Measurements from ENCODE around the gene NFIB. TPM values are rescaled to one million over a fixed set of nuclear protein-coding genes. Genes with fewer than 3 reads are reported as not detected.

The NFIB gene
- total RNA-seq, 1 experiment from 2014 or later: 11.3 TPM

DNA sequence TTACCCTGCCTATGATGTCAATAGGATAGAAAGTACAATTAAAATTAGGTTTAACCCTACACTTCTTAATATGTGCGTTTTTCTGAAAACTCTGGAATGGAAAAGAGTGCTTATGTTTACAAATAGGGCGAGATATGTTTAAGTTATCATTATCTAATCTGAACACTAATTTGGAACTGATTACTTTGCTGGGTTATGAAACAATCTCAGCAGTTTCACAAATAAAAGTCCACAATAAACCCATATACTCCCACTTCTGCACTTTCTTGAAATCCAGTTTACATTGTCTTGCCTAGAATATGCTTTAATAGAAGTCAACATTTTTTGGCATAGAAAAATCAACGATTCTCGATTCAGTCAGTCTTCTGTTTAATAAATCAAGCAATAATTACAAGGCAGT, 236.3 kb downstream of the NFIB start:
- DNase-seq (ENCODE audit: low spot score): no peak

DNA sequence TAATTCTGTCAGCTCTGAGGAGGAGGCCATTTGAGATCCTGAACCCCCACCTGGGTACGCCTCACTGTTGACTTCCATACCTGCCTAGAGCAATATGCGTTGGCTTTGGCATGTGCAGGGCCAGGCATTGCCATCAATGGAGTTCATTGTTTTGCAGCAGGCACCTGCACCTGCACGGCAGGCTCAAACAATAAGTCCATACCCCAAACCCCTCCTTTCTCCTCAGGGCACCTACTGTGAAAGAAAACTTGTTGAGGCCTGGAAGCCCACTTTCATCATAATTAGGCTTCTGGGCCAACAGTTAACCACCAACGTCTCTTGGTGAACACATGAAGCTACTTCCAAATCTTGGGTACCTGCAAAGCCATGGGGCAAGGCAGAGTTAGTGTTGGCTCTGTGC, 238.7 kb downstream of the NFIB start:
- DNase-seq (ENCODE audit: low spot score): no peak

DNA sequence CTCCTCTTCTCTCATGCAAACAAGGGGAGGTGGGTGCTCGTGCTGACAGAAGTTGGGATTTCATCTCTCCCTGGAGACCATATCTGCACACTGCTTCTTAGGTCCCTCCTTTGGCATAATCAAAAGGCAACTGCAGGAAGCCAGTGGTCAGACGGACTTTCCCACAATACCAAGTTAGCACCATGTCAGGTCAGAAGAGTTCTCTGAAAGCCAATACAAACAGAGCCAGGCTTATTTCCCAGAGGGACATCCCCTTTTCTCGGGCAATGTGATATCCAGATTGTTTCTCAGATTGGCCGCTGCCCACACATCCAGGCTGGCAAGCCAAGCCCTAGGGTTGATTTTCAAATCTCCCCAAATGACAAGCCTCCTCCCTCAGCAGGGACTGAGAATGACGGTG, 241.1 kb downstream of the NFIB start:
- DNase-seq (ENCODE audit: low spot score): no peak

DNA sequence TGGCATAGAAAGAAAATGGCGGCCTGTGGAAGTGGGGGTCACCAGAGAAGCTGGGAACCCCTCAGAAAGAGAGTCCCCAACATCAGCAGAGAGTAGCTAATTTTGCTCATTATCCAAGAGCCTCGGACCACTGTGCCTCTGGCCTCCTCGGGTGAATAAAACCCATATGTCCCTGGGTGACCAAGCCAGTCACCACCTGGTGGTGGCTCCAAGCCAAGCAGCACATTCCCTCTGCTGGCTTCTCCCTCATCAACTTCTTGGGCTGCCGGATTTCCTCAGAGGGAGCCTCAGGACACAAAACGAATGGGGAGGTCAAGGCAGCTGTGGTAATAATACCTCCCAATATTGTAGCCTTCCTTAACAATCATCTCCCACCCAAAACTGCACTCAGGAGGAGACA, 242.5 kb downstream of the NFIB start:
- no peak for DNase-seq (ENCODE audit: low spot score)

DNA sequence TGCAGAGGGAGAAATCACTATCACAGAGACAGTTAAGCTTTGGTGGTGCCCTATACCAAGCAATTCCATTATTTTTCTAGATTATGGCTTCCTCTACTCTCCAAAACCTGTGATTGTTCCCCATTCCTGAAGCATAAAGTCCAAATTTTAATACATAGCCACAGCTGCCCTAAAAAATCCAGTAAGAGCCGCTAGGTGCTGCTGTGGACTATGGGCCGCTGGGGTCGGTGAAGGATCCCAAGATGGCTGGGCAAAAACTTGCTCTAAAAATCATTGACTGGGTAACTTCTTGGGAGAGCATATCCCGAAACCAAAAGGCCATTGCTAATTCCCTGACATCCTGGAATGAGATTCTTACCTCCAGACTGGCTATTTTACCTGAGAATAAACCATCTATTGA, 245.3 kb downstream of the NFIB start:
- no peak for DNase-seq (ENCODE audit: low spot score)

DNA sequence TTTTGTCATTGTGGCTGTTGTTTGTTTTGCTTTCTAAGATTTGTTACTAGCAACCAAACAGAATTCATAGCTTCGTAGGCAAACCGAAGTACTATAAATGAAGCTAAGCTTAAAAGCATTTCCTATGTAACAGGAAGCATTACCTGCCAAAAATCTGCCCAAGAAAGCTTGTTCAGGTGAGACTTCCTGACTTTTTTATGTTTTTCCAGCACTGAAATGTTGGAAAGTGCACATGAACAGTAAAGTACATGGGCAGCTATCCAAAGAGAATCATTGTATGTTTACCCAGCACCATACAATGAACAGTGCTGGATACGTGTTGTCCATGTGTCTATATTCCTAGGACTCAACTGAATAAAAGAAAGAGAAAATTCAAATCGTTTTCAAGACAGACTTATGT, 247.1 kb downstream of the NFIB start:
- no peak for DNase-seq (ENCODE audit: low spot score)

DNA sequence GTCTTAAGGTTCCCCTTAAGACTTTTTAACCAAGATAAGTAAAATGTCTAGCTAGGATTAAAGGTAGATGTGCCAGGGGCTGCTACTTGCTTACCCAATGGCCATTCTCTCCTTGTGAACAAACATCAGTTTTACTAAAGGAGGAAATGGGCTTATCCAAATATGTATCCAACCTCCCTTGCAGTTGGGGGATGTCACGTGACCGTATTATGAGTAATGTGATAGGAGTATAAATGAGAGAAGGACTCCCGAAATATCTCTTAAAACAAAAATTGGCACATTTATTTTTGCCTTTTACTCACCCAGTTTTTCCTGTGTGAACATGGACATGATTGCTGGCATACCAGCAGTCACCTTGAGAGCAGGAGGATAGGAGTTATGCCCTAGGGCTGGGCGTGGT, 247.9 kb downstream of the NFIB start:
- no peak for DNase-seq (ENCODE audit: low spot score)

DNA sequence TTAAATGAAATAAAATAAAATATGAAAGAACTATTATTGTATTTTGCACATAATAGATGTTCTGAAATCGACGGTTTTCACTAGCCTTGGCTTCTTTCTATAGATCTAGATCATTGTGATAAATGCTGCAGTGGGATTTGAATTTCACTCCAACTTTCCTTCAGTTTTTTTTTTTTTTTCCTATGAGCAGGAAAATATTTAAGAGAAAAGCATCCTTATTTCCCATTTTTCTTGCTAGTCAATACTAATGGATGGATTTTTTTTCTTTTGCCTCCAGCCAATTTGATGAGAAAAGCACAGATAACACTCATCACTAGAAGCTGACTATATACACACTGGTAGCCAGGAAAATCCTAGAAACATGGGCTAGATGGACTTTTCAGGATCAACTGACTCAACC, 249.0 kb downstream of the NFIB start:
- DNase-seq (ENCODE audit: low spot score): no peak

DNA sequence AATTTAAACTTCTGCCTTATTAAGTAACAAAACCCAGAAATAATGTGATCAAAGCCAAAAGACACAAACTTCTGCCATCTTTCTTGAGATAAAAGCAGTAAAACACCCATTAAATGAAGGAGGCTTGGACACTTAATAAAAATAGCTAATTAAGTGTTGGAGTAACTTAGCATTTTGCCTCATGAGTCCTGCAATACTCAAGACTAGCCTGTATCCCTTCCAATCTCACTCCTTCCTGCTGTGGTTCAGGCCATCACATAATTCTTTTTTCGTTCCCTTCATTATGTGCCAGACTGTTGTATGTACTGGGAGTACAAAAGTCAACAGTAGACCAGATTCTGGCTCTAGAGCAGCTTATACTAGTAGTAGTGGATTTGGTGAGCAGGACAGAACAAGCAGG, 250.2 kb downstream of the NFIB start:
- DNase-seq (ENCODE audit: low spot score): no peak

DNA sequence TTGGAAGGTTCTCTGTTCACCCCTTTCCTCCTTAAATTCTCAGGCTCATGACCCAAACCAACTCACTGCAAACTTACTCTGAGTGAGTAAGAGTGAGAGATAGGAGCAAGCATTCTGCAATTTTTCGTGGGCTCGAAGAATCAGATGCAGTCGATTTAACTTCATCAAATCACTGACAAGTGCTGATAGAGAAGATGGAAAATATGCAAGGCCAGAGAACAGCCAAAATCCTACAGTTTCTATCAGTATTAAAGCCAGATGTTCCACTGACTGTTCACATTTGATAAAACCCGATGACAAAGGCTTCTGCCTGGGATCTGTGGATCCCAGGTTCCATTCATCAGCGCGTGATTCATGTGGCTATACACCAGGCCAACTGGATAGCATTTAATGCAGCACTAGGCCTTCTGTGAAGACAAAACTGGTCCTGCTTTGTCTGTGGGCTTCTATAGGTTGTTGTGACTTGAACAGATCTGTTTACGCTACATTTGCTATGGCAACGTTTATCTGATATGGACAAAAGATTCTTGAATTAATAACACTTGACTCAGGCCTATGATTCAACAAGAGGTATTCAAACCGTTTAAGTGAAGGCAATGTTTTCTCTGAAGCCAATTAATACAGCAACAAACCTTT, 251.2 kb downstream of the NFIB start:
- DNase-seq (ENCODE audit: low spot score): no peak

DNA sequence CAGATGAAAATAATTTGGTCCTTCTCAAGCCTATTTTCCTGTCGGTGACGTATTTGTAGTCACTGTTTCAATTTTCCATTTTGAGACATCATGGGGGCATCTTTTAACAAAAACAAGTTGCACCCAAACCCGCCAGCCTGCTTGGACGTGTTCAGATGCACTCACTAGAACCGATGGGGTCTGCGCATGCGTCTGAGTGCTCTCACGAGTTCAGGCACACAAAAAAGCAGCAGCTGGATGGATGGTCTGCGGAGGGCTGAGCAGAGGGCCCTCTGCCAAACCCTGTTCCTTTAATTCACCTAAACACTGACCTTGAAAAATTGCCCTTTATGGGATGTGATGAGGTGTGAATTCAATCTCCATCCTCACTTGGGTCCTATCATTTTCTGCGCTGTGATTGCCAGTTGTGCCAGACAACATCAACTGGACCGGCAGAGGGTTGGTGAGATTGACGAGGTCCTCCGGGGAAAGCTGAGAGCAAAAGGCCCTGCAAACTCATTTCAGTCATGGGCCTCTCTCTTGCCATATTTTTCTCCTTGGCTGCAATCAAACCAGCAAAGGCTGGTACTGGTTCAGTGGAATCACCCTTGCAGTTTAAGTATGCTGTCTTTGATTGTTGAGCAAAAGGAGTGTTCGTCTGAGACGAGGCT, 251.9 kb downstream of the NFIB start:
- no peak for DNase-seq (ENCODE audit: low spot score)

DNA sequence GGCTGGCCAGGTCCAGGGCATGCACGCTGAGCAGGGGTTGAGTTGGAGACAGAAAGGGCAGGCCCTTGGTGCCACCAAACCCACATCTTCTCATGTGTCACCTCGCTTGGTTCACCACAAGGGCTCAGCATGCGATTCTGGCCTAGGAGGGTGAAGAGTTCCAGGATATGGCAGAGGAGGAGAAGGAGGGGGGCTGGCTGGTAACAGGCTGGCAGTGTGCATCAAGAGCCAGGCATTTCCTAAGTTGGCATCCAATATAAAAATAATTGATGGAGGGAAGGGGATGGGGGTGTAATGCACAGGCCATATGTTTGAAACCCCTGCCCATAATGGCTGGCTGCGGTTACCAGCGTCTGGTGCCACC, 255.6 kb downstream of the NFIB start:
- no peak for DNase-seq (ENCODE audit: low spot score)

DNA sequence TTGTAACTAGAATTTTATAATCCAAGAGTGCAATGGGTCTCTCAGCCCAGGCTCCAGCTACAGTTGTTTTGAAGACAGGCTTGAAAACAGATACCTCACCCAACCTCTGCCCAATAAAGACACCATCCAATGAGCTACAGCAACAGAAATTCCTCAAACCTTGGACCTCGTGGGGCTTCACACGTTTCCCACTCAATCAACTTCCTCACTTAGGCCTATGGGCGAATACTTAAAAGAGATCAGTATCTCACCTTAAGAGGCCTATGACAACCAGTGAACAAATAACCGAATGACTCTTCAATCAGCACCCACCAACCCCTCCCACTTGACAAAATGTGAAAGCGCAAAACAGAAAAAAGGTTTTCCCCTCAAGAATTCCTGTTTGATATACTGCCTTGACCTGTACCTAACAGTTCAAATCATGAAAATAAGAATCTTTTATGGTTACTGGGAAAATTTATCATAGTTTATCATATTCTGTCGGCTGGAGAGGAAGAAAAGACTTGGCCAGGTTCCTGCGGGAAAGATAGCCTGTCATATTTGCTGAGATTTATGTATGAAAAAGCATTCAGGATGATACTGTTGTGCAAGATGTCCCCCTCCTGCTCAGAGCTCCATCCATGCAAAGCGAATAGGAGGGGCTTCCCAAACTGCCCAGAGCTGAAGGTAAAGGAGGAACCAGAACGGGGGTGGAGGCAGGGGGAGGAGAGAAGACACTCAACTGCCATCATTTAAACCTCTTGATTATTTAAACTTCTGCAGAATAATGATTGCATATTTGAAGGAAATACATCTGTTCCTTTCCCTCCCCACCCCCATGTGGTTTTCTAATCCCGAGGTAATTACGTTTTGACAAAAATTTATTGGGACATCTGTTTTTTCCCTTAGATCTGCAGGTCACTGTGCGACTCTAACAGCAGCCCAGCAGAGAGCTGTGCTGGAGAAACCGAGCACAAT, 256.3 kb downstream of the NFIB start:
- no peak for DNase-seq (ENCODE audit: low spot score)

DNA sequence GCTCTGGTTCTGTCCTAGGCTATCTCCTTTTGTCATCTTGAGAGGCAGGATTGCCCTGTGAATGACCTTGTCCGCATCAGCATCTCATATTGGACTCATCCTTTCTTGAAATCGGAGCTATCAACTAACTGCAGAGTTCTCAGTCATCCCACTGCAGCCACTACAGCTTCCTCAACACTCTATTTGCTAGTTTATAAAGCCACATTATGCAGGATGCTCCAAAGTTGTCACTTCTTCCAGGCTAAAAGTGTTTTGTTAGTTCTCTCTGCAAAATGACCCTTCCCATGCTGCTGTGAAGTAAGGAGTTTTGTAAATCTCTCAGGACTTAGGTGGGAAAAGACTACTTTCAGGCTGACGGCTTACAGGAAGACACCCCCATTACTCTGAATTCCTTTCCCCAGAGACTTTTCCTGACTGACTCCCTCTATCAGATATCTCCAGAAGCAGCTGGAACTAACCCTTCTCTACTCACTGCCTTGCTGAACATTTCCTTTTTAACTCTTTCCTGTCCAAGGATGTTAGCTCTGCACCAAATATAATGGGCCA, 257.6 kb downstream of the NFIB start:
- DNase-seq (ENCODE audit: low spot score): no peak

DNA sequence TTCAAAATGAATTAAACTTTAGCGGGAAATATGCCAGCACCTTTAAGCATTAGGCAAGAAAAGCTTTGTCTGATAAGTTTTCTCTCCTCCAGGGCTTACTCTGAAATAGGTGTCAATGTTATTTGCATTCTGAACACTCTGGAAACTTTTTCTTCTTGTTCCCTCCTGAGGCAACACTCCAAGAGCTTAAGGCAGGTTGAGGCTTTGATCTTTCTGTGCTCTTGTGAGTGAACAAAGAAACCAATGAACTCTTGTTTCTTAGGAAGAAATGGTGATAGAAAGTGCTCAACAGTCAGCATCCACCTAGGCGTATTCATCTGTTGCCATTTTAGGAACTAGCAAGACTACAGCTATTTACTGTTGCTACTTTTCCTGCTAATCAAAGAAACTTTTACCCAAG, 259.8 kb downstream of the NFIB start:
- DNase-seq (ENCODE audit: low spot score): no peak

DNA sequence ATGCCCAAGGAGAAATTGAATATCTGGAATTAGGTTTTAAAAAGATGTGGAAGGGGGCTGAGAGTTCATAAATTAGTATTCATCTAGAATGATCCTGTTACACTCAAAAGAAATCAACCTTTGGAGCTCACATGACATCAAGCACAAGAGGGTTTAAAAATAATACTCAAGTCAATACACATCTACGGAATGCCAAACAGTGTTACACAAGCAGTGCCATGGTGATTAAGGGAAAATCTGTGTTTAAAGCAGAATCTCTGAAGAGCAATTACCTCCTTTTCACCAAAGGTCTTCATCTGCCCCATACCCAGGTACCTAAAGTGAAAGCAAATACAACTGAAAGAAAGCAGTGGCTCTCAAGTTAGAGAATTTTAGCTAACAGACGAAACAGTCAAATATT, 261.6 kb downstream of the NFIB start:
- no peak for DNase-seq (ENCODE audit: low spot score)

DNA sequence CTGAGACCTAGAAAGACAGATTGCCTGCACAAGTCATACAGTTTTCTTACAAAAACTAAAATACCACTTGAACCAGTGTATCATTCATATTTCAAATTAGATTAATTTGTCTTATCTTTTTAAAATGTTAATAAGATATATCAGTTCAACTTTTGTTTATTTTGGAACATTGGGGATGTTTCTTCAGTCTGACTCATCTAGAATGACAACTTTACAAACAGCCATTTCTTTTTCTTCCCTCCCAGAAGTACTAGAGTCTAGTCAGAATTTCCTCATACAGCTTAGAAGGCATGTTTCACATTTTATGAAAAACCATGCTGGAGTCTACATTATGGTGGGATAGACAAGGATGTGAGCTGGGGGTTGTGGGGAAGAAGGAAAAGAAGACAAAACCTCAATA, 262.5 kb downstream of the NFIB start:
- DNase-seq (ENCODE audit: low spot score): no peak

DNA sequence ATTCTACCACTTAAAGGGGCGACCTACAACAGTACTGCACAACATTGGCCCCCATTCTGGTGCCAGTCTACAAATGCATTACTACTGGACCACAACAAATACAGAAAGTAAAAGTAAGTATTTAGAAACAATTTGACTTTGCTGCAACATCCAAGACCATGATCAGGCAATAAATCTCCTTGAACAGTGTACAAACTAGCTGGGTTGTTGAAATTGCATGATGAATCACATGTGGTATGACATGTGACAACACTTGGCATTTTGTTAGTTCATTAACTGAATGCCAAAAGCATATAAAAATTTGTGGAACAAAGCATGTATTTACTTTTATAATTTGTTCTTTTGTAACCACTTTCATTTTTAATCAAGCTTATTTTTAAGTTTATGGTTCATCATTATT, 270.5 kb downstream of the NFIB start:
- no peak for DNase-seq (ENCODE audit: low spot score)

DNA sequence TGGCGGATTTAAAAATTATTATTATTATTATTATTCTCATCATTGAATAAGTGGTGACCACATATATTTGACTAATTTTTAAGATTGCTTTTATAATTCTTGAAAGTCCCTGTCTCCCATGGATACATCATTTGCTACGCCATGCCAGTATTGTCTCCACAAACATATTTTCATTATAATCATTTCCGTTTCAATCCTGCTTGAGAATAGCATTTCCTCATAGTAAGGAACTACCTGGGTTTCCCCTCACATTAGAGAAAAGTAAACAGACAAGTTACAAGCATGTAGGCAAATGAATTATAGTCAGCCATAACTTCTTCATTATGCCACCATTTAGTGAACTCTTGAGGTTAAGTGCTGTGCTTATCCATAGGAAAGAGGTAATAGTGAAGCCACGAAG, 276.6 kb downstream of the NFIB start:
- DNase-seq (ENCODE audit: low spot score): no peak

DNA sequence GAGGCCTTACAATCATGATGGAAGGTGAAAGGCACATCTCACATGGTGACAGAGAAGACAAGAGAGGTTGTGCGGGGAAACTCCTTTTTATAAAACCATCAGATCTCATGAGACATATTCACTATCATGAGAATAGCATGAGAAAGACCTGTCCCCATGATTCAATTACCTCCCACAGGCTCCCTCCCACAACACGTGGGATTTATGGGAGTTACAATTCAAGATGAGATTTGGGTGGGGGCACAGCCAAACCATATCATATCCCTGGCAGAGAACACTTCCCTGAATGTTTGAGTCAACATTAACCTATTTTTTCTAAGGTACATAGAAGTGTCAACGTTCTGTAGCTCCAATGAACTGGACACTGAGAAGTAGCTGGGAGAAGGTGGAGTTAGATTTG, 280.9 kb downstream of the NFIB start:
- no peak for DNase-seq (ENCODE audit: low spot score)

Measured in H4 (cell line).